K562 (cell line): ENCODE measurements around the gene CCR6. TPM values are rescaled to one million over a fixed set of nuclear protein-coding genes. Genes with fewer than 3 reads are reported as not detected.

Source experiments
- ATAC-seq: fragments of 200-7000 bp; cut with Tn5 transposase; 3 replicates; pipeline ENCODE4 v1.9.1; 2020; ENCODE audit warnings: moderate library complexity
- BruUV-seq: library from RNA; stranded (reverse); fragments of 400-500 nt; replicated peaks from 2 replicates; lab custom pipeline; 2021; lab: Mats Ljungman, UMichigan
- CTCF ChIA-PET: fragments of 300-600 bp; formaldehyde crosslinking; extraction: SDS; loops from one replicate; lab custom pipeline; 2021; ENCODE audit warnings: low intra/inter-chr PET ratio; lab: Yijun Ruan, JAX
- POLR2A ChIA-PET: fragments of 300-600, 350-650 bp; sonication (Branson Sonifier 250); formaldehyde crosslinking; extraction: SDS; loops from one replicate; lab custom pipeline; 2021; ENCODE audit warnings: antibody characterized with exemption, inconsistent platforms; lab: Yijun Ruan, JAX
- DNase-seq, 4 experiments: peaks; one replicate each; pipeline versions ENCODE4 v3.0.0 to v3.0.0-alpha.2; 2011 to 2018; ENCODE audit warnings: low spot score in 3 of 4, mixed read lengths in 3 of 4; ENCODE audit errors: extremely low read depth in 1 of 4
- FAIRE-seq: peaks from 2 replicates; lab custom pipeline; 2011; peaks lifted over from hg19 to GRCh38; lab: Jason Lieb, UNC
- H2AFZ ChIP-seq: 2 replicates; pipeline ENCODE4 v1.6.0; 2011; ENCODE audit warnings: low read depth, low read length, control low read depth, inconsistent platforms
- H3K27ac ChIP-seq: fragments of 200-600 bp; 3 replicates; pipeline ENCODE4 v1.8.0; 2011; ENCODE audit warnings: low read depth, mild to moderate bottlenecking, control low read depth, inconsistent platforms, low read length, moderate library complexity, mixed read lengths; ENCODE audit errors: extremely low read depth
- H3K27me3 ChIP-seq, 2 experiments: fragments of 300-600 bp in 1 of 2; 2 replicates in 1 of 2; 3 replicates in 1 of 2; pipeline versions ENCODE4 v1.6.0 to v1.8.0; 2011; ENCODE audit warnings: inconsistent platforms in 2 of 2, low read length in 2 of 2, mild to moderate bottlenecking in 1 of 2, mixed read lengths in 1 of 2, moderate library complexity in 1 of 2; ENCODE audit not compliant: control insufficient read depth in 2 of 2, insufficient read depth in 2 of 2
- H3K36me3 ChIP-seq: fragments of 300-600 bp; 3 replicates; pipeline ENCODE4 v1.8.0; 2011; ENCODE audit warnings: mild to moderate bottlenecking, low read length, inconsistent platforms; ENCODE audit not compliant: control insufficient read depth, insufficient read depth
- H3K4me1 ChIP-seq, 2 experiments: fragments of 200-600 bp in 1 of 2; replicated peaks in 1 of 2; 2 replicates in 1 of 2; 3 replicates in 1 of 2; pipeline versions ENCODE4 v1.5.1 to v1.8.0; 2011; ENCODE audit warnings: inconsistent platforms in 2 of 2, low read length in 2 of 2, mild to moderate bottlenecking in 1 of 2, mixed read lengths in 1 of 2, moderate library complexity in 1 of 2; ENCODE audit not compliant: control insufficient read depth in 2 of 2, insufficient read depth in 2 of 2
- H3K4me2 ChIP-seq: 2 replicates; pipeline ENCODE4 v1.6.1; 2011; ENCODE audit warnings: low read length, control low read depth, inconsistent platforms, mixed read lengths; ENCODE audit not compliant: insufficient read depth
- H3K4me3 ChIP-seq: fragments of 200-600 bp; sonication (generic), shearing (Covaris generic); 2 replicates; pipeline ENCODE4 v1.5.1; 2016; ENCODE audit warnings: control low read depth, inconsistent platforms
- H3K79me2 ChIP-seq: fragments of 200-600 bp; 3 replicates; pipeline ENCODE4 v1.8.0; 2011; ENCODE audit warnings: low read length, inconsistent platforms; ENCODE audit not compliant: control insufficient read depth, insufficient read depth
- H3K9ac ChIP-seq, 2 experiments: 2 replicates each; pipeline versions ENCODE4 v1.6.0 to v1.6.1; 2011; ENCODE audit warnings: low read depth in 2 of 2, low read length in 2 of 2, control low read depth in 1 of 2, inconsistent platforms in 1 of 2, mild to moderate bottlenecking in 1 of 2, mixed read lengths in 1 of 2; ENCODE audit not compliant: insufficient read depth in 1 of 2
- H3K9me1 ChIP-seq: one replicate; pipeline ENCODE4 v1.6.0; 2011; ENCODE audit warnings: inconsistent platforms, mild to moderate bottlenecking, low read length, moderate library complexity; ENCODE audit not compliant: control insufficient read depth, insufficient read depth
- H3K9me3 ChIP-seq: replicated peaks from 2 replicates; pipeline ENCODE4 v1.5.1; 2011; ENCODE audit warnings: low read depth, low read length, inconsistent platforms; ENCODE audit not compliant: control insufficient read depth, insufficient read depth
- H4K20me1 ChIP-seq: replicated peaks from 2 replicates; pipeline ENCODE4 v1.6.1; 2011; ENCODE audit warnings: low read length, inconsistent platforms, mixed read lengths; ENCODE audit not compliant: control insufficient read depth, insufficient read depth
- ARID1B ChIP-seq: fragments of 450-650 bp; IDR thresholded peaks from 2 replicates; pipeline ENCODE4 v1.6.1; 2016; ENCODE audit warnings: antibody characterized with exemption, mild to moderate bottlenecking, inconsistent platforms
- BCLAF1 ChIP-seq, 2 experiments: fragments of 450-650 bp in 1 of 2; IDR thresholded peaks; 2 replicates each; pipeline ENCODE4 v1.6.1; 2011 to 2017; ENCODE audit warnings: low read depth in 2 of 2, antibody characterized with exemption in 1 of 2, borderline replicate concordance in 1 of 2, low read length in 1 of 2, mild to moderate bottlenecking in 1 of 2, mixed read lengths in 1 of 2; ENCODE audit not compliant: control insufficient read depth in 1 of 2
- ETV6 ChIP-seq, 3 experiments: fragments of 150-350 bp in 1 of 3; sonication (generic) in 1 of 3; formaldehyde crosslinking in 1 of 3; IDR thresholded peaks; 2 replicates each; pipeline versions ENCODE4 v1.6.1 to v1.8.0; 2014 to 2022; ENCODE audit warnings: borderline replicate concordance in 2 of 3, low read depth in 2 of 3, antibody characterized with exemption in 1 of 3, low read length in 1 of 3, mild to moderate bottlenecking in 1 of 3, missing genetic modification reagents in 1 of 3
- GMEB1 ChIP-seq: fragments of 250-450 bp; sonication (Bioruptor Pico); IDR thresholded peaks from 2 replicates; pipeline ENCODE4 v1.4.0; 2020; ENCODE audit warnings: mild to moderate bottlenecking
- HCFC1 ChIP-seq: IDR thresholded peaks from 2 replicates; pipeline ENCODE4 v1.6.1; 2012; ENCODE audit warnings: low read depth, low read length, improper control_type of control experiment
- LEF1 ChIP-seq: fragments of 450-650 bp; IDR thresholded peaks from 2 replicates; pipeline ENCODE4 v1.6.1; 2016; ENCODE audit warnings: mild to moderate bottlenecking
- MTA1 ChIP-seq: fragments of 450-650 bp; IDR thresholded peaks from 2 replicates; pipeline ENCODE4 v1.6.1; 2017; ENCODE audit warnings: borderline replicate concordance
- POLR2H ChIP-seq: IDR thresholded peaks from 2 replicates; pipeline ENCODE4 v1.6.1; 2016; ENCODE audit warnings: missing genetic modification characterization, low read depth, mild to moderate bottlenecking, control low read depth, missing compliant biosample characterization, moderate library complexity
- RAD51 ChIP-seq: fragments of 450-650 bp; IDR thresholded peaks from 2 replicates; pipeline ENCODE4 v1.7.1; 2016; ENCODE audit warnings: low read depth, mild to moderate bottlenecking, borderline replicate concordance
- RB1 ChIP-seq: fragments of 450-650 bp; IDR thresholded peaks from 2 replicates; pipeline ENCODE4 v1.6.1; 2017; ENCODE audit warnings: low read depth, mild to moderate bottlenecking
- RBM22 ChIP-seq: fragments of 200-400 bp; formaldehyde crosslinking; IDR thresholded peaks from 2 replicates; pipeline ENCODE4 v1.6.1; 2018; ENCODE audit warnings: low read length, low read depth; ENCODE audit not compliant: poor library complexity, severe bottlenecking
- RBM25 ChIP-seq: fragments of 200-400 bp; formaldehyde crosslinking; IDR thresholded peaks from 2 replicates; pipeline ENCODE4 v1.6.1; 2018; ENCODE audit warnings: low read length, low read depth, moderate library complexity; ENCODE audit not compliant: severe bottlenecking
- TRIM28 ChIP-seq: fragments of 450-650 bp; IDR thresholded peaks from 2 replicates; pipeline ENCODE4 v1.6.1; 2017
- ZNF24 ChIP-seq: fragments of 450-650 bp; IDR thresholded peaks from 2 replicates; pipeline ENCODE4 v1.6.1; 2016
- ZNF518B ChIP-seq: fragments of 250-450 bp; sonication (Bioruptor Pico); IDR thresholded peaks from 2 replicates; pipeline ENCODE4 v1.5.0; 2021; ENCODE audit warnings: mild to moderate bottlenecking, moderate library complexity
- WGBS: fragments of 100-300 bp; shearing (Covaris generic); methylation state at CpG from one replicate; pipeline ENCODE4 v1.1.6; 2016; ENCODE audit warnings: low coverage, mixed read lengths; ENCODE audit not compliant: insufficient coverage; ENCODE audit errors: missing lambda C conversion rate; 5-methylcytosine and 5-hydroxymethylcytosine counted together
- in situ Hi-C: fragments of 300-500 bp; cut with MboI; formaldehyde crosslinking; loops from 4 replicates; pipeline ENCODE4 v1.15.0; 2018; ENCODE audit warnings: inconsistent platforms, mixed read lengths
- intact Hi-C: fragments of 100-400 bp; cut with micrococcal nuclease; formaldehyde crosslinking; loops from 2 replicates; pipeline ENCODE4 v1.14.2; 2022
- polyA plus RNA-seq, 8 experiments: library from polyadenylated mRNA; depleted of rRNA in 4 of 8; stranded (reverse) in 5 of 8; unstranded in 3 of 8; fragments of >200 nt; fragmentation: Nextera tagmentation in 2 of 8; fragmentation: Illumina TruSeq in 1 of 8; extraction: Ambion mirVana in 2 of 8; extraction: Trizol in 1 of 8; gene quantifications; 2 replicates each; pipeline versions ENCODE4 v1.2.1 to v1.2.3, GENCODE V29; 2011 to 2014; ENCODE audit warnings: inconsistent platforms in 1 of 8, missing spikeins in 1 of 8
- total RNA-seq, 7 experiments: library from RNA; depleted of rRNA in 6 of 7; stranded (reverse); fragments of >200 nt in 6 of 7; fragmentation: Illumina TruSeq in 2 of 7; extraction: Trizol in 2 of 7; gene quantifications; 2 replicates each; pipeline versions ENCODE4 v1.2.1 to v1.2.3, GENCODE V29; 2011 to 2021; ENCODE audit warnings: low replicate concordance in 1 of 7

Gene CCR6
- total and polyA plus RNA-seq, 9 of the 15 experiments (the other 6 are each of a cell fraction or from before 2014, with no cell fraction given): not detected

- ATAC-seq (no peak), DNase-seq (no peak), FAIRE-seq (no peak)
- no peaks in the 10 kb centered on the region for H3K9me3 ChIP-seq
- no peak overlapping the region for H3K4me3 ChIP-seq
- in situ Hi-C loops (no loop called here), intact Hi-C loops (no loop called here)
- no peaks in the 10 kb centered on the region for H3K36me3 ChIP-seq
- H3K9me1 ChIP-seq: no peaks in the 10 kb centered on the region
- H3K4me1 ChIP-seq: peaks cover 0 to 6% of the 10 kb centered on the region in 2 experiments; a peak in 2 of 5 replicates
- WGBS: 0% methylated on average over 3 of the region's 3 CpGs
- no peak overlapping the region for H3K27ac ChIP-seq
- H2AFZ ChIP-seq: no peak overlapping the region
- H3K9ac ChIP-seq: no peak overlapping the region
- CTCF ChIA-PET: no interaction called here
- POLR2A ChIA-PET: interaction anchor here (0.5 to 1.0 kb wide), 2 partner anchors 10 to 62 kb away, joined by 3 to 4 read pairs; no protein-coding TSS in a partner anchor
- no peaks in the 10 kb centered on the region for H3K79me2 ChIP-seq
- no TSS peak for BruUV-seq
- H3K4me2 ChIP-seq: no peak overlapping the region
- peaks cover 13 to 38% of the 10 kb centered on the region in 2 experiments for H3K27me3 ChIP-seq
- no peaks in the 10 kb centered on the region for H4K20me1 ChIP-seq
- no peak for TF ChIP-seq BCLAF1 (IDR thresholded peaks at IDR 0.05; ENCODE audit: borderline replicate concordance in 1 of 2, control insufficient read depth in 1 of 2, low read depth in 2 of 2, low read length in 1 of 2)
- TF ChIP-seq HCFC1: no peak
- no peak for TF ChIP-seq POLR2H
- no peak for TF ChIP-seq ARID1B
- no peak for TF ChIP-seq MTA1
- TF ChIP-seq ZNF24: no peak
- TF ChIP-seq GMEB1 (CRISPR knock-in tag): no peak
- TF ChIP-seq RBM22: no peak
- no peak for TF ChIP-seq ETV6 (IDR thresholded peaks at IDR 0.05; ENCODE audit: borderline replicate concordance in 1 of 2, low read depth in 2 of 2, low read length in 1 of 2)
- TF ChIP-seq ETV6 (CRISPR knock-in tag; IDR thresholded peaks at IDR 0.05; ENCODE audit: borderline replicate concordance): no peak
- no peak for TF ChIP-seq LEF1
- TF ChIP-seq ZNF518B (CRISPR knock-in tag): no peak
- no peak for TF ChIP-seq RBM25
- TF ChIP-seq RAD51: no peak
- TF ChIP-seq TRIM28: no peak
- no peak for TF ChIP-seq RB1
These were observed 18.5 kb upstream of the CCR6 start for GRCh38 chr6:167104388-167104787.
